NCI-H748 (cell line): ENCODE measurements around the gene RNF31.
"Not testable (repeated sequence)": the region's sequence is repeated elsewhere in the genome, so short reads cannot be mapped to it uniquely, and the experiment has no call there.

Experiments
- DNase-seq: peaks from one replicate; lab custom pipeline; 2025; ENCODE audit not compliant: unreplicated experiment; lab: John Stamatoyannopoulos, UW

Gene RNF31

GRCh38 chr14:24197056-24197450 lies 49.8 kb downstream of the RNF31 start:
- DNase-seq = no peak

GRCh38 chr14:24198814-24199524 lies 51.7 kb downstream of the RNF31 start:
- no peak for DNase-seq

DNA sequence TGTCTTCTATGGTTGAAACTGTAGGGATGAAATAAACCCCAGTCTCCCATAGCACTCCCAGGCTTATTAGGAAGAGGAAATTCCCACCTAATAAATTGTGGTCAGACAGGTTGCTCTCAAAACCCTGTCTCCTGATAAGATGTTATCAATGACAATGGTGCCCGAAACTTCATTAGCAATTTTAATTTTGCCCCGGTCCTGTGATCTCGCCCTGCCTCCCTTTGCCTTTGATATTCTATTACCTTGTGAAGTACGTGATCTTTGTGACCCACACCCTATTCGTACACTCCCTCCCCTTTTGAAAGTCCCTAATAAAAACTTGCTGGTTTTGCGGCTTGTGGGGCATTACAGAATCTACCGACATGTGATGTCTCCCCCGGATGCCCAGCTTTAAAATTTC lies 55.2 kb downstream of the RNF31 start:
- DNase-seq = not testable (repeated sequence)

DNA sequence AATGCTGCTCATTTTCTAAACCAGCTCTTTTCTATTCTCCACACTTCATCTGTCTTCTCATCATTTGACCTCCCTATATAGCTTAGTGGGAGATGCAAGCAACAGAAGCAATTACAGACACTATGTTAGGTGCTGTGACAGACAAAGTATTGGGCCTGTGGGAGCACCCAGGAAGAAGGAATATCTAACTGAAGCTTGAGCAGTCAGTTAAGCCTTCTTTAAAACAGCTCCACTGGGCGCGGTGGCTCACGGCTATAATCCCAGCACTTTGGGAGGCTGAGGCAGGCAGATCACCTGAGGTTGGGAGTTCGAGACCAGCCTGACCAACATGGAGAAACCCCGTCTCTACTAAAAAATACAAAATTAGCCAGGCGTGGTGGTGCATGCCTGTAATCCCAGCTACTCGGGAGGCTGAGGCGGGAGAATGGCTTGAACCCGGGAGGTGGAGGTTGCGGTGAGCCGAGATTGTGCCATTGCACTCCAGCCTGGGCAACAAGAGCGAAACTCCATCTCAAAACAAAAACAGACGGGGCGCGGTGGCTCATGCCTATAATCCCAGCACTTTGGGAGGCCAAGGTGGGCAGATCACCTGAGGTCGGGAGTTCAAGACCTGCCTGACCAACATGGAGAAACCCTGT lies 56.1 kb downstream of the RNF31 start:
- not testable (repeated sequence) for DNase-seq

GRCh38 chr14:24204163-24205146 lies 57.2 kb downstream of the RNF31 start:
- DNase-seq = no peak

DNA sequence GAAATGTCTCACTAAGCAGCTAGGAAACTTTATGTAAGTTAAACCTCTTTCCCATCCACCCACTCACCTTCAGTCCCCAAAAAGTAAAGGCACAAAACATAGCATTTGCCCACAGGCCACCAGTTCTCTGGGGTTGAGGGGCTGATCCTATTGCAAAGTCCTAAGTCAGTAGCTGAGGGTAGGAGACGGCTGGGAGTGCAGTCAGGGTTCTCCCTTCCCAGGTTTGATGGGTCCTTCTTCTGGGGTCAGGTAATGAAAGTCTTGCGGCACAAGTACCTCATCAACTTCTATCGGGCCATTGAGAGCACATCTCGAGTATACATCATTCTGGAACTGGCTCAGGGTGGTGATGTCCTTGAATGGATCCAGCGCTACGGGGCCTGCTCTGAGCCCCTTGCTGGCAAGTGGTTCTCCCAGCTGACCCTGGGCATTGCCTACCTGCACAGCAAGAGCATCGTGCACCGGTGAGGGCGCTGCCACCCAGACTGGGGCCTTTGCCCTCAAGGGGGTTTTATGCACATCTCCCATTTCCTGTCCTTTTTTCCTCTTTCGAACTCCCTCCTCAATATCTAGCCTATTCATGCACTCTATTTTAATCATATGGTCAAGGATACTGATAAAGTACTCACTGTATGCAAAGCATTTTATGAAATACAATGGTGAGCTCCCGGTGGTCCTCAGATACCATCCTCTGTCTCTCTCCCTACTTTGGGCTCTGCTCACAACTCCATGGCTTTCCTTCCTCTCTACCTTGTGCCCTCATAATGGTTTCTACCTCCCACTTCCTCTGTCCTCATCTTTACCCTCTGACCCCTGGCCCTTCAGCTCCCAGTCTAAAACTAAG lies 59.2 kb downstream of the RNF31 start:
- no peak for DNase-seq

GRCh38 chr14:24207104-24207551 lies 59.8 kb downstream of the RNF31 start:
- DNase-seq = no peak

DNA sequence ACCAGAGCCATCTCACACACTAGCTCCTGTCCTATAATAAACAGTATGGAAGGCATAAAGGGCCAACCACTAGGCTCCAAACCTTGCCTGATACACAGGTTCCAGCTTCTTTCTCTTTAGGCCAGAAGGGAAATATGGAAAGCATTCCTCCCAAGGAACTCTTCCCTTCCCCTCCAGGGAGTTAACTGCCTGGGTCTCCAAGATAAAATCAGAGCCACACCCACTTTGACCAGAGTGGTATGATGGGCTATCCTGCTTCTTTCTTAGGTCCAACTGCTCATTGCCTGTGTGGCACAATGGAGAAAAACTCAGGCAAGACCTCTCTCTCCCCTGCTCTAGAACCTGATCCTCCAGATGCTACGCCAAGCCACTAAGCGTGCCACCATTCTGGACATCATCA lies 60.3 kb downstream of the RNF31 start:
- no peak for DNase-seq
